Measurements from ENCODE around the gene STK17A. TPM values are rescaled to one million over a fixed set of nuclear protein-coding genes. Genes with fewer than 3 reads are reported as not detected.

STK17A gene
- total and polyA plus RNA-seq, 2 of the 8 experiments (the other 6 are each of a cell fraction or from before 2014, with no cell fraction given) = 2.2 to 12.2 TPM

- Histone ChIP-seq H3K18ac (ENCODE audit: extremely low read depth, low read length) (no peak overlapping the region), H3K23ac (ENCODE audit: insufficient read length) (no peak overlapping the region), H2BK120ac (replicated peaks; ENCODE audit: low read depth, low read length) (no peak overlapping the region), H4K20me1 (replicated peaks in 1 of 2; ENCODE audit: control insufficient read depth in 1 of 2, insufficient read depth in 2 of 2, low read length in 2 of 2) (peaks cover 2 to 3% of the 10 kb centered on the region in 2 experiments), H3K27me3 (replicated peaks in 1 of 4; ENCODE audit: control insufficient read depth in 3 of 4, extremely low read depth in 1 of 4, insufficient read depth in 3 of 4, low read length in 3 of 4) (no peaks in the 10 kb centered on the region), H4K8ac (ENCODE audit: extremely low read depth, insufficient read depth, low read length) (no peak overlapping the region), H2BK12ac (ENCODE audit: low read depth, low read length) (no peak overlapping the region), H2BK15ac (ENCODE audit: low read length) (no peak overlapping the region), H4K5ac (ENCODE audit: insufficient read length, low read depth, low read length) (no peak overlapping the region), H3K4ac (replicated peaks; ENCODE audit: insufficient read length, low read depth, low read length) (no peak overlapping the region), H3K79me2 (ENCODE audit: control insufficient read depth in 1 of 2, insufficient read depth in 2 of 2, low read length in 2 of 2) (peaks cover 0 to 59% of the 10 kb centered on the region in 2 experiments; a peak in 2 of 4 replicates), H3K4me1 (replicated peaks in 1 of 4; ENCODE audit: control insufficient read depth in 3 of 4, insufficient read depth in 4 of 4, low read length in 3 of 4) (peaks cover 0 to 3% (median under 1%) of the 10 kb centered on the region in 4 experiments; a peak in 2 of 7 replicates), H4K91ac (replicated peaks; ENCODE audit: insufficient read length, low read length) (no peak overlapping the region), H3K4me2 (ENCODE audit: insufficient read depth in 1 of 2, low read depth in 2 of 2, low read length in 2 of 2) (no peak overlapping the region), H2AFZ (ENCODE audit: low read length) (no peak overlapping the region), H3K4me3 (ENCODE audit: extremely low read depth in 1 of 4, insufficient read depth in 2 of 4, low read depth in 3 of 4, low read length in 4 of 4) (no peak overlapping the region), H3K79me1 (ENCODE audit: low read depth, low read length) (peaks cover 2% of the 10 kb centered on the region; the same call in 1 of the 2 replicates), H2BK20ac (ENCODE audit: low read length) (no peak overlapping the region), H2BK5ac (ENCODE audit: low read depth, low read length) (no peak overlapping the region), H3K27ac (ENCODE audit: low read depth, low read length) (no peak overlapping the region), H3K9me3 (ENCODE audit: insufficient read depth in 2 of 2, low read depth in 1 of 2, low read length in 1 of 2) (no peaks in the 10 kb centered on the region), H3K23me2 (ENCODE audit: low read depth, low read length) (no peaks in the 10 kb centered on the region), H3K14ac (ENCODE audit: insufficient read length) (no peak overlapping the region), H2AK5ac (ENCODE audit: low read depth, low read length) (no peak overlapping the region), H3K56ac (replicated peaks; ENCODE audit: insufficient read length, low read depth, low read length) (no peak overlapping the region), H3K9ac (replicated peaks in 1 of 4; ENCODE audit: extremely low read depth in 1 of 4, low read depth in 3 of 4, low read length in 3 of 4) (no peak overlapping the region), H3K36me3 (ENCODE audit: control insufficient read depth in 2 of 4, insufficient read depth in 4 of 4, low read length in 3 of 4) (0 out of 8 replicates have a peak, but pooled peaks cover 0 to 4% (median 0%) of the 10 kb centered on the region in 4 experiments)
- CTCF ChIA-PET (ENCODE audit: partially characterized antibody) = interaction anchor here (1.4 kb wide), 2 partner anchors 9 to 129 kb away, joined by 4 to 6 read pairs; partner anchors contain the start of gene STK17A
- DNase-seq (ENCODE audit: low read depth in 1 of 2, low spot score in 2 of 2) (no peak), FAIRE-seq (no peak)
- 69% methylated on average over 4 of the region's 4 CpGs; no CpG with 5 or more reads in 1 of the 2 experiments for WGBS, 2 experiments (ENCODE audit: extremely low coverage in 1 of 2, insufficient coverage in 1 of 2, insufficient read length in 1 of 2, insufficient replicate concordance in 2 of 2, low coverage in 1 of 2, low lambda C conversion rate in 2 of 2, missing lambda C conversion rate in 1 of 2)
- TF ChIP-seq GTF2F1 (IDR thresholded peaks at IDR 0.05; ENCODE audit: borderline replicate concordance, low read depth, low read length) (no peak), TBP (IDR thresholded peaks at IDR 0.05; ENCODE audit: low read depth, low read length) (no peak), HDAC2 (IDR thresholded peaks at IDR 0.05; ENCODE audit: borderline replicate concordance in 1 of 2, low read depth in 2 of 2, low read length in 2 of 2) (no peak), RXRA (IDR thresholded peaks at IDR 0.05; ENCODE audit: insufficient read depth, low read depth, low read length) (no peak), POLR2A (IDR thresholded peaks at IDR 0.05; ENCODE audit: control extremely low read depth in 1 of 2, low read depth in 2 of 2, low read length in 2 of 2) (no peak)
- POLR2A ChIA-PET (ENCODE audit: partially characterized antibody) = no interaction called here
These were observed 8.8 kb downstream of the STK17A start for GRCh38 chr7:43591558-43592180.
